OCI-M2 (cell line): ENCODE data around the gene LAPTM5.
A peak's percentile ranks its signal among the peaks of the same experiment; 100 is the strongest.

Experiments used
- DNase-seq: peaks from one replicate; lab custom pipeline; 2025; ENCODE audit not compliant: unreplicated experiment; lab: John Stamatoyannopoulos, UW

LAPTM5 gene

GRCh38 chr1:30758121-30758688, 631 bp upstream of the LAPTM5 start:
- DNase-seq: no peak

GRCh38 chr1:30756545-30757351, 826 bp downstream of the LAPTM5 start:
- peak; percentile 41 for DNase-seq

DNA sequence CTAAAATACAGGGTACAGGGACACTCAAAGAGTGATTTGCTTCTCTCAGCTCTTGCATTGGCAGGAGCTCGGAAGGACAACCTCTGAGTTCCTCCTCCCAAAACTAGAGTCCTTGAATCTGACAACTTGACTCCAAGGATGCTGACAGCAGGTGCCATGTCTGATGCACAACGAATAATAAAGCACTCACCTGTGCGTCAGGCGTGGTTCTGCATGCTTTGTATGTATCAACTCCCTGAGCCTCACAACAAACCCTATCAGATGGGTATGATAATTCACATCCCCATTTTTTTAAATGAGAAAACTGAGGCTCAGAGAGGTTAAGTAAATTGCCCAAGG, 1.4 kb downstream of the LAPTM5 start:
- no peak for DNase-seq

GRCh38 chr1:30755746-30756145, 1.8 kb downstream of the LAPTM5 start:
- DNase-seq: no peak

GRCh38 chr1:30755334-30755733, 2.2 kb downstream of the LAPTM5 start:
- no peak for DNase-seq

DNA sequence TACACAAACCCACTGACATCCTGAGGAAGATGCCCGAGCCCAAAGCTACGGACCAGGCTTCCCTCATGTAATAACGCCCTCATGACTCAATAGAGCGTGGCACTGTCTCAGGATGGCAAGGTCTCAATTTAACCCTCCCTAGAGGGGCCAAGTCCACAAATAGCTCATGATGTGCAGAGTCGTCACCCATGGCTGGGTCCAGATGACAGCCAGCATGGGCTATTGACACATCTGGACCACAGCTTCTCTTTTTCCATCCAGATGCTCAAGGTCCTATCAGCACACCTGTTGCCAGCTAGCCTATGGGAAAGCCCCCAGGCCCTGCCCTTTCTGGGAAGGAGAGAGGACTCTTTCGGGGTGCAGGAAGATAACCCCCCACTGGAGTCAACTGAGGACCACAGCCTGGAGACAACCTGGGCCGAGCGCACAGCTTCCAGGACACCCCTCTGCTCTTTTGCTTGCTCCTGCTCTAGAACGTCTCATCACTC, 2.8 kb downstream of the LAPTM5 start:
- no peak for DNase-seq

DNA sequence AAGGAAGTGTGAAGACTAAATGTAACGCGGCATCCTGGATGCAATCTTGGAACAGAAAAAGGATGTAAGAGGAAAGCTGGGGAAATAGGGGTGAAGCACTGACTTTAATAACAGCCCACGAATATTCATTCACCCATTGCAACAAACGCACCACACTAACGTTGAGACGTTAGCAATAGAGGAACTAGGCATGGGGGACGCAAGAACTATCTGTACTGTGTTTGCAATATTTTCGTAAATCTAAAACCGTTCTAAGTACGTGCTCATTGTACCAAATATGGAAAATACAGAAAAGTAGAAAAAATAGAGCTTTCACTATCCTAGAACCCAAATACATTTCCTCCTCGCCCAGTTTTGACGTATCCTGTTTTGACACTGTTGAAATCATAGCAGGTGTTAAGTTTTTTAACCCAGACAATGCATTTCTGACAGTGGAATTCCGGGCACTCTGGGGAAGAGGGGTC, 3.9 kb downstream of the LAPTM5 start:
- no peak for DNase-seq

- no peak for DNase-seq
Observed at GRCh38 chr1:30753118-30753517, 4.5 kb downstream of the LAPTM5 start.

- DNase-seq: no peak
Observed at GRCh38 chr1:30752651-30752908, 5.0 kb downstream of the LAPTM5 start.

- no peak for DNase-seq
Observed at GRCh38 chr1:30751830-30752650, 5.5 kb downstream of the LAPTM5 start.

- DNase-seq: no peak
Observed at GRCh38 chr1:30750731-30751291, 6.8 kb downstream of the LAPTM5 start.

DNA sequence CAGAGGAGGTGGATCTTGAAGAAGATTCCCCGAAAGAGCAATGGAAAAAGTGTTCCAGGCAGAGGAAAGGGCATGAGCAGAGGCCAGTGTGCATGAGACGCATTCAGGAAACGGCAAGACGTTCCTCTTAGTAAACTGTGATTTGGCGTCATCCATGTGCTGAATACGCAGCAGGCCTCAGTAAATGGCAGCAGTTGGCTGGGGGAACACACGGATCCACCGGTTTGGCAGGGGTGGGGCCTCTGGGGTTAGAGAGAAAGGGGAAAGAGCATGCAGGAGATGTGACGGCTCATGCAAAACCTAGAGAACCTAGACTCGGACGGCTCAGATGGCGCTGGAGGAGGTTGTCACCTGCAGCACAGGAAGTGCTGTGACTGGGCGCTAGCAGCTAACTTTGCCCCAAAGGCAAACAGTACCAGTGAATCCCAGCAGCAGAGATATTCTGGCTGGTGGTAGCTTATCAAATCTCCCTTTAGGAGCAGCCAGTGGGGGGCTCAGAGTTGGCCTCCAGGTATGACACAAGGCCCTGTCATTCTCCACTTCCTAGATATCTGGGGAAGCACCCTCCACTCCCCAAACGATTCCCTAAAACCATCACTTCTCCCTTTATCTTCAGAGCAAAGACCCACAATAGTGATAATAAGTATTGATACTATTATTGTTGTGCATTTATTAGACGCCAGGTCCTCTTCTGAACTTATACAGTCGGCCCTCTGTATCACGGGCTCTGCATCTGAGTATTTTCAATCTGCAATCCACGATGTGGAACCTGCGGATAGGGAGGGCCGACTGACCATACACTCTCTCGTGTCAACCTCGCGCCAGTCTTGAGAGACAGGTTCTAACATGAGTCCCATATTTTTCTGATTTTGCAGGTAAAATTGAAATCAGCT, 7.6 kb downstream of the LAPTM5 start:
- no peak for DNase-seq

GRCh38 chr1:30748699-30749401, 8.7 kb downstream of the LAPTM5 start:
- no peak for DNase-seq

DNA sequence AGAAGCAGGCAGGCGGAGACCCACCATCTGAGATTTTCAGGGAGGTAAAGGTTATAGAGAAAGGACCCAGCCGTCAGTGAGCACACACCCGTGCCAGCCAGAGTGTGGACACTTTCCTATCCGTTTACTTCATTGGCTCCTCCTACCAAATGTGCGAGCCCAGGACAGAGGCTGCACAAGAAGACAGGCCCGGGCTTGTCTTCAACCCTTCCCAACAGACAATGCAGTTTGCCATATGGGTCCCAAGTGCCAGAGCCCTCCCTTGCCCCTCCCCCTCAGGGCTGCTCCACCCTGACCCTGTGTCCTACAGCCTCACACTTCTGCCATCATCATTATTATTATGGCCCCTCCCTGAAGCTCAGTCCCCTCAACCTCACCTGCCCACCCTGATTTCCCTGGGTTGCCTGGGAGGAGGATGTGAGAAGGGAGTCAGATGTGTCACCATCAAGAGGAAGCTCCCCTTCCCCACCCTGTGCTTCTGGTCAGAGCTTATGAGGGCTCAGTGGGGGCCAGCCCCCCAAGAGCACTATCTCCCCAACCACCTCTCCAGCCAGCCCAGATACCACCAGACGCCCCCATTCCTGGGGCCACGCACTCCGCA, 9.4 kb downstream of the LAPTM5 start:
- DNase-seq: no peak

DNA sequence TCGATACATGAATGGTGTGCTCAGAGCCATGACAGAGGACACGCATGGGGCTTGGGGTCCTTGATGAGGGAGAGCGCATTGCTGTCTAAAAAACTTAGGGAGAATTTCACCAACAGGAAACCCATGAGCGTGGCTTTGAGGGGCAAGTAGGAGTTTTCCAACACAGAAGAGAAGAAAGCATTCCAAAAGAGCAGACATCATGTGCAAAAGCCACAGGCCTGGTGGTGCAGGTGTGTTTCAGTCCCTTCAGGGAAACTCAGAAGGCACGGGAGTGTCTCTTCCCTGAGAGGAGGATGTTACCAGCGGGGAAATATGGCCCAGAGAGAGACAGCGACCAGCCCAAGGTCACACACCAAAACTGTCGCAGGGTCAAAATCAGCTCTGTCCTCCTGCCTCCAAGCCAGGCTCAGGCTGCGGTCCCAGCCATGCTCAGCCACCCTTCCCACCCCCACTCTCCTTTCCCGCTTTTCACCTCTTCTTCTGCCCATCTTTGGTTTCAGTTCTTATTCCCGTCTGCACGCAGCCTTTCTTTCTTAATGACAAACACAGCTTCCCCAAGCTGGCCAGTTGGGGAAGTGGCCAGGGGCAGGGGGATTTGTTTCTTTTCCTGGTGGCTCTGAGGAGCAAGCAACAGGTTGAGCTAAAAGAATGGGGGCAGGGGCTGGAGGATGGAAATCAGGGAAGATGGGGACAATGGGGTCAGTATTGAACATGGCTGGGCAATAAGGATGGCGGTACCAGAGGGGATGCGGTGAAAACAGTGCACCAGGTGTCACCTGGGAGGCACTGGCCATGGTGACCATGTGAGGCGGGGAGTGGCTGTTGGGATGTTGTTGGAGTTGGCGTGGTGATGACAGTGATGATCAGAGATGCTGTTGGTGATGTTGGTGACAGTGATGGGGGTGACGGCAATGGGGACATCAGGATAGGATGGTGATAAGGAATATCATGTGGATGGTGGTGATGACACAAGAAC, 10.3 kb downstream of the LAPTM5 start:
- DNase-seq: no peak

DNA sequence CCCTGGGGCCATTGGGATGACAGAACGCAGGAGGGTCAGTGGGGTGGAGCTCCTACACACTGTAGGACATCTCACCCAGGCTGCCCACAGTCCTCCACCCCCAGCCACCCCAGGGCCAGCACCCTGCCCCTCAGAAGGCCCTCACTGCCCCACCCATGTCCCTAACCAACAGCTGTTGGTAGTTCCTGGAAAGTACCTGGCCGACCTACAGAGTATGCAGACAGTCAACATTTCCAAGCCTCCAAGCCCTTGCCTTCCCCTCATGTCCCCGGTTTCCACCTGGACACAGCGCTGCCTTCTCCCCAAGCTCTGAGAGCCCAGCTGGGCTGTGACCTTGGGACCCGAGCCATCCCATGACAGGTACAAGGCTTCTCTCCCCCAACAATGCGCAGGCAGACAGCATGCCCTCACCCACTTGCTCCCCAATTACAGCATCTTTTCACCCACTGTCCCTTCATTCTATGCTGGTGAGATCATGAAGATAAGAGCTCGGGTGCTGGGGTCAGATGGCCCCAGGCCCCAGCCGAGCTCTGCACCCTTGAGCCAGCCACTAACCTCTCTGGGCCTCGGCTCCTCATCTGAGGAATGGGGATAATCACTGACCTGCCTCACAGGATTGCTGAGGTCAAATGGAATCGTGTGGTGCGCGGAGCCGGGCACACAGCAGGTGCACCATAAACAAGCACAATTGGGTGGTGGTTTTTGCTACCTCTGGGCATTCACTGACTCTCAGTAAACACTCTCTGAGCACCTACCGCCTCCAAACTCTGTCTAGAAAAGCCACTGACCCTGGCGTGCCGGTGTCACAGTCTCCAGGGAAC, 11.2 kb downstream of the LAPTM5 start:
- no peak for DNase-seq

DNA sequence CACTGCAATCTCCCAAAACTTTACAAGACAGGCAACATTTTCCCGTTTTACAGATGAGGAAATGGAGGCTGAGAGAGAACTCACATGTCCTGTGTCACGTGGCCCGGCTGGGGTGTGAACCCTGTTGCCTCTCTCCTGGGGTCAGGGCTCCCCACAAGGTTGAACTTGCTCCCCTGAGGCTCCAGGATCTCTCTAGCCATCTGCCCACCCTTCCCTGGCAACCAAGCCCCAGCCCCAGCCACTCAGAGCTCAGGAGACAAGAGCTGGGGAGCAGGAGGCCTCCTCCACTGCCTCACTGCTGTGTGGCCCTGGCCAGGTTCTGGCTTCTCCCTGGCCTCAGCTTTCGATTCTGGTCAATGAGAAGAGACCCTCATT, 11.8 kb downstream of the LAPTM5 start:
- no peak for DNase-seq
